Measurements from ENCODE around the gene HPCAL1. TPM values are rescaled to one million over a fixed set of nuclear protein-coding genes. Genes with fewer than 3 reads are reported as not detected.
"Not testable (repeated sequence)": the region's sequence is repeated elsewhere in the genome, so short reads cannot be mapped to it uniquely, and the experiment has no call there.

HPCAL1 gene
- polyA plus RNA-seq, 3 donors = 20.4 to 37.3 (median 28.5) TPM

DNA sequence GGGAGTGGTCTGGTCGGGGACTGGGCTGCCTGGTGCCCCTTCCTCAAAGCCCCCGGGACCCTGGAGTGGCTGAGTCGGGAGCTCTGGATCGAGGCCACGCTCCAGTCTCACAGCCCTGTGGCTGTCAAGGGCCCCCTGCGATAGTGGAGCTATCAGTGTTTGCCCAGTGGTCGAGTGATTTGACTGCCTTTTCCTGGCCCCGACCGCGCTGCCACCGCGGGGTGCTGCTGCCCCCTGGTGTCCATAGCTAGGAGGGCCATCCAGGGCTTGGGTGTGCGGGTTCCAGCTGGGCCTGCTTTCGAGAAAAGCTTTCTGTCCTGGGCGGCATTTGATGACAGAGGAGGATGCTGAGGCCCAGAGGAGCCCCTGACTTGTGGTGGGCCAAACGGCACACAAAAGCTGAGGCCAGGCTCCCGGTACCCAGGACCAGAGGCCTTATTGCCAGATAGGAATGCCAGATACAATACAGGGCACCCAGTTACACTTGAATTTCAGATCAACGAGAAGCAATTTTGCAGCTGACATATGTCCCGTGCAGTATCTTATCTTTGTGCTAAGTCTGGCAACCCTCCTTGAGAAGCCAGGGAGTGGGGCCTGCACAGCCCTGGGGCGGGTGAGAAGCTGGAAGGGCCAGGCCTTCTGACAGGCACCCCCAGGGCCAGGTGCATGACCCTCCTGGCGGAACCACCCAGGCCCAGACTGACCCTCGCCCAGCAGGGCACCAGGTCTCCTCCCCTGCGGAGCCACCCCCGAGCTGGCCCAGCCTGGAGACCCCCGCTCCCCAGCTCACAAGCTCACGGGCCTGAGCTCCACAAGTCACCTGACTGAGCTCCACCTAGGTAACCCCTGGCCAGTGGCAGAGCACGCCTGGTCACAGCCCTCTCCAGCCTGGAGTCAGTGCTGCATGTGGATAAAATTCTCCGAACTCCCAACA lies 132.4 kb downstream of the HPCAL1 start:
- peak in 3 of 11 donors; percentile 56 to 69 (median 62) for DNase-seq (ENCODE audit: extremely low read depth in 1 of 11, low read depth in 9 of 11, low spot score in 4 of 11)

DNA sequence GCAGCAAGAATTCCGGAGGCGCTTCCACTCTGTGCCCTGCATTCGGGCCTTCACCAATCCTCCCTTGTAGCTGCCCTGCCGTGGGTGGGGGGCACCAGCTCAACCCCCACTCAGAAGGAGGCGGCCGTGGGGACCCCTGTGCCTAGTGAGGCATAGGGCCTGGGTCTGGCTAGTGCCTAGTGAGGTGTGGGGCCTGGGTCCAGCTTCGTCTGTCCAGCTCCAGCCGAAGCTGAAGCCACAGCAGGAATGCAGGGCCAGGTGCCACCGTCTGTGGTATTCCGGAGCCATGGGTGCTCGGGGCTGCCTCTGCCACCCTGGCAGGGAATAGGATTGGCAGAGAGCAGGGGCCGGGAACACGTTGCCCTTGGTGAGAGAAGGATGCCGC lies 133.1 kb downstream of the HPCAL1 start:
- DNase-seq (ENCODE audit: extremely low read depth in 1 of 11, low read depth in 9 of 11, low spot score in 4 of 11) = no peak

DNA sequence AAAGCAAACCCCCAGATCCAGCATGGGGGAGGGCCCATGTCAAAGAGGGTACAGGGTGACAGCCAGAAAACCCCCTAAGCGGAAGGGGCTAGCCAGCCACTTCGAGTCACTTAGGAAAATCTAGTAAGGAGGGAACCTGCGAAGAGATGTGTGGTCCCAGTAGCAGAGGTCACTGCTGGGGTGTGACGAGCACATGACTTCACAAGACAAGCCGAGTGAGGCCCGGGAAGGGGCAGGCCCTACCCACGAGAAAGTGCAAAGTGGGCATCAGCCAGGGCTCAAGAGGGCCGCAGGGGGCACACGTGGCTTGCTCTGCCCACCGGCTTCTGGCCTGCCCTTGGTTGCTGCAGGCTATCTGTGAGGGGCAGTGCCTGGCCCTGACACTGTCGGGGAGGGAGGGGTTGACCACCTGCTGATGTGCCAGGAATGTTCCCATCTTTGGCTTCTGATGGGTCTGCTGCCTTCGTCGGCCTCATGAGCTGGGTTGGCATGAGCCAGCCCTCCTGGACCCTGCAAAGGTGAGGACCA lies 133.9 kb downstream of the HPCAL1 start:
- DNase-seq (ENCODE audit: extremely low read depth in 1 of 11, low read depth in 9 of 11, low spot score in 4 of 11) = no peak

DNA sequence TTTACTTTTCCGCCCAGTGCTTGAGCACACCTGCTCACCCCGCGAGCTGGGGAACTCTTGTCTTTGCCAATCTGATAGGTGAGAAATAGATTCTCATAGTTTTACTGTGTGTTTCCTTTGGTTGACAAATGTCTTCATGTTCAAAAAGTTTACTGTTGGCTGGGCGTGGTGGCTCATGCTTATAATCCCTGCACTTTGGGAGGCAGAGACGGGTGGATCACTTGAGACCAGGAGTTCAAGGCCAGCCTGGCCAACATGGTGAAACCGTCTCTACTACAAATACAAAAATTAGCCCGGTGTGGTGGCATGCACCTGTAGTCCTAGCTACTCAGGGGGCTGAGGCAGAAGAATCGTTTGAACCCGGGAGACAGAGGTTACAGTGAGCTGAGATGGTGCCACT lies 135.1 kb downstream of the HPCAL1 start:
- DNase-seq (ENCODE audit: extremely low read depth in 1 of 11, low read depth in 9 of 11, low spot score in 4 of 11) = no peak

DNA sequence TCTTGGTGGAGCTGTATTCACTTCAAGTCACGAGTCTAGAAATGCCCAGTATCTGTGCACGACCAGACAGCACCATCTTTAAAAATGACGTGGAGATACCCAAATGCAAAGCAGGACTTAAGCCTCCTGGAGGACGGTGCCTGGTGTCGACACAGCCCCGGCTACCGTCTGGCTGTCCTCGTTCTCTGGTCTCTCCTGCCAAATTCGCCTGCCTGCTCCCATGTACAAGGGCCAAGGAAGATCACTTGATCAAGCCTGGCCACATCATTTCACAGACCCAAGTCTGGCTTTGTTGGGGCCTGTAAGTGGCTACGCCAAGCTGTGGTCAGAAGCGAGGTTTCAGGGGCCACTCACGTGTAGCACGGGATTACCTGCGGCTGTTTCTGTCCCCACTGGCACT lies 136.0 kb downstream of the HPCAL1 start:
- no peak for DNase-seq (ENCODE audit: extremely low read depth in 1 of 11, low read depth in 9 of 11, low spot score in 4 of 11)

DNA sequence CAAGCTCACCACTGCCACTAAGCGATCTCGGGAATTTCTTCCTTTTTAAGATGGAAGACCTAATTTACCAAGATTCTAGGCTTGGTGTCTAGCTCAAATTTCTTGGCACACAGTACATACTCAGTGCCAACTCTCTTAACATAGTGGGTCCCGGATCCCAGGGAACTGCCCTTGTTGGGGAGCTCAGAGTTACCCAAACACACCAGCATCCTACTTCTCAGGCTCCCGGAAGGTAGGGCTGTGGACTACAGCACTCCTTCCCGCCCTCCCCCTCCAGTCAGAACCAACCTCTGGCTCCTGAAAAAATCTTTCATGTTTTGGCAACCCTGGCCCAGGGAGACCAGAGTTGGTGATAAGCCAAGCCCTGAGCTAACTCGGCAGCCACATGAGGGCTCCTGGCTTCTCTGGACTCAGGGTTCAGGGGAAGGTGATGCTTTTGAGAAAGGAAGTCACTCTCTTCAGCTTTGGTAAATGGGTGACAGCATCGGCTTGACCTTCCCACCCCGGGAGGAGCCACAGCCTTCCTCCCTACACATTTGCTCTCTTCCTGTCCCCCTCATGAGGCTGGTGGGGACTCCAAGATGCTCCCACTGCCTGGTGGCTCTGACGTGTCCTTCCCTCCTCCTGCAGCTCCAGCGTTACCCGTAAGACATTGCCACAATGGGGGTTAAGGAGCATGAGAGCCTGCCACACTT lies 136.6 kb downstream of the HPCAL1 start:
- DNase-seq (ENCODE audit: extremely low read depth in 1 of 11, low read depth in 9 of 11, low spot score in 4 of 11) = no peak

DNA sequence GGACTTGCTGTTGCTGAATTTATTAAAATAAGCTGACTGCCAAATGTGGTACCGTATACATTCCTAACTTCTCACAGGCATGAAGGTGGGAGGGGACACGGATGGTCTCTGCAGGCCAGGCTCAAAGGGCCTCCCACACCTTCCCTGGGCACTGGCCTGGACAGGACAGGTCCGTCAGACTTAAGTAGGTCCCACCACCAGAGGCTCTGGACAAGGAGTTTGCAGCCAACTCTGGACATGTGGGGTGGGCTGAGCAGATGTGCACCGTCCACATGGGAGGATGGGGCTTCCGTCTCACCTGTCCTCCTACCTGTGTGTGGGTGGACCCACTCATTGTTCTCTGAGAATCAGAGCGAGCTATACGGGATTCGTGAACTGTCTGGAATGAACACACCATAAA lies 137.3 kb downstream of the HPCAL1 start:
- DNase-seq (ENCODE audit: extremely low read depth in 1 of 11, low read depth in 9 of 11, low spot score in 4 of 11) = no peak

DNA sequence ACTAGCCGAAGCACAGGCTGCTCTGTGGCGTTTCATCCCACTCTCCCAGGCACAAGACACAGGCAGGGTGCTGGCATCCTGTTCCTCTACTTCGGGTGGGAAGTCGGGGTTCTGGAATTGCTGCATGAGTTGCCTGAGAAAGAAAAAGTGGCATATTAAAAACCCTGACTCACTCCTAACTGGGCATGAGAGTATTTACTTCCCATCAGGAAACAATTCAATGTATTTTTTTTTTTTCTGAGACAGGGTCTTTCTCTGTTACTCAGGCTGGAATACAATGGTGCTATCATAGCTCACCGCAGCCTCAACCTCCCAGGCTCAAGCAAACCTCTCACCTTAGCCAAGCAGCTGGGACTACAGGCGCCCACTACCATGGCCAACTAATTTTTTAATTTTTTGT lies 138.0 kb downstream of the HPCAL1 start:
- DNase-seq (ENCODE audit: extremely low read depth in 1 of 11, low read depth in 9 of 11, low spot score in 4 of 11) = no peak

DNA sequence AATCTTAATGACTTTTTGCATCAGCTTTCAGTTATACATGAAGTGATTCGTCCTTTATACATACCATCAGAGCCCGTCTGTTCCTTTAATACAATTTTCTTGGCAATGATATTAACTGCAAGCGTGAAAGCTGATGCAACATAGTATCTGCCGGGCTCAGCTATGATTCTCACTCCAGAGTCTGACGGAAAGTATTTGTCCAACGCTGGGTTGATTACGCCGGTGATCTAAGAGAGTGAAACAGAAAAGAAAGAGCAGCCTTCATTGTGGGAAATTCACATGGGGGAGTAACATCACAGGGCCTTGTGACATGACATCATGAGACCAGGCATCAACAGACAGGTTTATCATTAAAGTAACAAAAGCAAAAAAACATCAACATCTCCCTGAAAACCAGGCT lies 139.2 kb downstream of the HPCAL1 start:
- DNase-seq (ENCODE audit: extremely low read depth in 1 of 11, low read depth in 9 of 11, low spot score in 4 of 11) = no peak

DNA sequence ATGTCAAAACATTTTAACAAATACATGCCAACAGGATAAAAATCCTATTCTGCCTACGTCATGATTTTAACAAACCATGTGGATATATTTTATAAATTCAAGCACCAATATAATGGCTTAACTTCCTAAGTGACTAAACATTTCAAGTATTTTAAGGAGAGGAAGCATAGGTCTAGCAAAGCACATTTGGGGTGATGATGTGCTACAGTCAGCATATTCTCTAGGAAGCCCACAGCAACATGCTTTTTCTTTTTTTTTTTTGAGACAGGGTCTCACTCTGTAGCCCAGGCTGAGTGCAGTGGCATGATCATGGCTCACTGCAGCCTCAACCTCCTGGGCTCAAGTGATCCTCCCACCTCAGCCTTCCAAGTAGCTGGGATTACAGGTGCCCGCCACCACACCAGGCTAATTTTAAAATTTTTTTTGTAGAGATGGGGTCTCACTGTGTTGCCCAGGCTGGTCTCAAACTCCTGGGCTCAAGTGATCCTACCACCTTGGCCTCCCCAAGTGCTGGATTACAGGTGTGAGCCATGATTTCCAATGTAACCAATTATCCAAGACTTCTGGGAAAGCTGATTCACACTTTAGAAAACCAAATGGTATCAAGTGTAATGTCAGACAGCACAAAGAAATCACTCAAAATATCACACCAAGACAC lies 139.9 kb downstream of the HPCAL1 start:
- DNase-seq (ENCODE audit: extremely low read depth in 1 of 11, low read depth in 9 of 11, low spot score in 4 of 11) = not testable (repeated sequence)

DNA sequence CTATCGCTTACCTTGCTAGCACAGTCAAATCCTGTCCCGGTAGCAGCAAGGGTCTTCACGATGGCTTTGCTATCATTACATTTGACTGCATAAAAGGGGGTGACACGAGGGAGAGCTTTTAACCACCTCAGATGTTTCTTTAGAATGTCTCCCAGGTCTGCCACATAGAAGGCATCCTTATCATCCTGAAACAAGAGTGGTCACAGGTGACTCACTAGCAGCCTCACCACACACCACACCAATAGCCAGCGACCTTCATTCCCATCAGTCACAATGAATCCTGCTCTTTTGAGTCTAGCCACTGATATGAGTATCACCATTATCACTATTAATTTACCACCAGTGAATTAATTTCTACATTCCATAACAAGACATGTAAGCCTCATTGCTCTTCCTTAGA lies 141.8 kb downstream of the HPCAL1 start:
- DNase-seq (ENCODE audit: extremely low read depth in 1 of 11, low read depth in 9 of 11, low spot score in 4 of 11) = no peak

DNA sequence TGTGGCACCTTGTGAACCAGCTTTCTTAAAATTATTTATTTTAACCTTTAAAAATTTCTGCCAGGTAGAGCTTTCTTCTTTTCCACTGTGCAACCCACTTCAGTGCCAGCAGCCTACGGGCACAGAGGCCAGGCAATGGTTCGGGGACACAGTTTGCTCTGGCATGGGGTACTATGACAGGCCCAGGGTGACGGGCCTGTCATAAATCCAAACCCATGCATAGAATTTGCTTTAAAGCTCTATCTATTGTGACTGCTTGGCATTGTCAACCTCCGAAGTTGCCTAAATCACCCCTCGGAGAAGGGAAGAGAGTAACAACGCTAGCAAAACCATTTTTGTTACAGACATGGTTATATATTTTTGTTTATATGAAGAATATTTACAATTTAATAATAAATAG lies 143.9 kb downstream of the HPCAL1 start:
- DNase-seq (ENCODE audit: extremely low read depth in 1 of 11, low read depth in 9 of 11, low spot score in 4 of 11) = no peak

DNA sequence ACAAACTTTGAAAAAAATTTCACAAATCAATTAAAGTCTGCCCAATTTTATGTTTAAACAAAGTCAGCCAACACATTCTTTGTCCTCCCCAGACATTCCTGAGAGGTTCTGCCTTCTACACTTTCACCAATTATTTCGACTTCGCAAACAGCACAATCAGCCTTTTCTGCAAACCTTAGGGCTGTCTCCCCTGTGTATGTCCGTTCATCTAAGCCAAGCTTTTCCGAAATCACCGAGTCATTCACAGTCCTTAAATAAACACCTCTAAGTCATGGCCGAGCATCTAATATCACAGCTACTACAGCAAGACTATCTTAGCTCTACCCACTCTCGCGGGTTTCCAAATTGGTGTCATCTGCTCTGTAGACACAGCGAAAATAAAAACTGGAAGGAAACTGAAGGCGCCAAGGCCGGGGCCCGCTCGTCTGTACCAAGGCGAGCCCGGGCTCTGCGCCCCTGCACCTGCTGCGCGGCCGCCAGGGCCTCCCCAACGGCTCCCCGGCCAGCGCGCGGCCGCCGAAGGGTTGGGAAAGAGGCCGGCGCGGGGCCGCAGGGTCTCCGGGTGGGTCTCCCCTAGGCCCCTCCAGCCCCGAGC lies 144.7 kb downstream of the HPCAL1 start:
- peak in 1 of 11 donors; percentile 39 for DNase-seq (ENCODE audit: extremely low read depth in 1 of 11, low read depth in 9 of 11, low spot score in 4 of 11)

DNA sequence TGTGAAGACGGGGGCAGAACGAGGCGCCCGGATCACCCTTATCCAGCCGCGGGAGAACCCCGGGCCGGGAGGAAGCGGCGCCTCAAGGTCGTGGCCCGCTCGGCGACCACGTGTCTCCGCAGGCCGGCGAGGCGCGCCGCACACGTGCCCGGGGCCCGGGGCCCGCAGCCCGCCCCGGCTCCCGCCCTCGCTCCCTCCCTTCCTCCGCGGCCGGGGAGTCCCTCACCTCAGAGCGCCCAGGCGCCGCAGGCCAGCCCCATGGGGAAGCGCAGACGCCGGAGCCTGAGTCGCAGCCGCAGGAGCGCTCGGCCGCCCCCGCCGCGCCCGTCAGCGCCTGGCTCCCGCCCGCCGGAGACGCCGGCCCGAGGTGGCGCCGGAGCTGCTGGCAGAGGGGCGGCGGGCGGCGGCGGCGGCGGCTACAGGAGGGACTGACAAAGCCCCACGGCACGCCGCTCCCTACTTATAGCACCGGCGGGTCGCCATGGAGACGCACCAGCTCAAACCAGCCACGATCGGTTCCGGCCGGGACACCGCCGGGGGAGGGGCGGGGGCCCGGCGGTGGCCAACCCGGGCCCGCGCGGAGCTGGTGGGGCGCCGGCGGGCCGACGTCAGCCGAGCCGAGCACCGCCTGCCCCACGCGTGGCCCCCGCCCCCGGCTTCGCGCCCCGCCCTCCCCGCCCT lies 145.3 kb downstream of the HPCAL1 start, which contains the start of gene ODC1:
ODC1 (minus strand) TSS at position 433 of the 681 bp plus-strand sequence. CDS start 3,295 bp downstream, outside the sequence.
- DNase-seq (ENCODE audit: extremely low read depth in 1 of 11, low read depth in 9 of 11, low spot score in 4 of 11) = peak; percentile 68 to 91 (median 86)

DNA sequence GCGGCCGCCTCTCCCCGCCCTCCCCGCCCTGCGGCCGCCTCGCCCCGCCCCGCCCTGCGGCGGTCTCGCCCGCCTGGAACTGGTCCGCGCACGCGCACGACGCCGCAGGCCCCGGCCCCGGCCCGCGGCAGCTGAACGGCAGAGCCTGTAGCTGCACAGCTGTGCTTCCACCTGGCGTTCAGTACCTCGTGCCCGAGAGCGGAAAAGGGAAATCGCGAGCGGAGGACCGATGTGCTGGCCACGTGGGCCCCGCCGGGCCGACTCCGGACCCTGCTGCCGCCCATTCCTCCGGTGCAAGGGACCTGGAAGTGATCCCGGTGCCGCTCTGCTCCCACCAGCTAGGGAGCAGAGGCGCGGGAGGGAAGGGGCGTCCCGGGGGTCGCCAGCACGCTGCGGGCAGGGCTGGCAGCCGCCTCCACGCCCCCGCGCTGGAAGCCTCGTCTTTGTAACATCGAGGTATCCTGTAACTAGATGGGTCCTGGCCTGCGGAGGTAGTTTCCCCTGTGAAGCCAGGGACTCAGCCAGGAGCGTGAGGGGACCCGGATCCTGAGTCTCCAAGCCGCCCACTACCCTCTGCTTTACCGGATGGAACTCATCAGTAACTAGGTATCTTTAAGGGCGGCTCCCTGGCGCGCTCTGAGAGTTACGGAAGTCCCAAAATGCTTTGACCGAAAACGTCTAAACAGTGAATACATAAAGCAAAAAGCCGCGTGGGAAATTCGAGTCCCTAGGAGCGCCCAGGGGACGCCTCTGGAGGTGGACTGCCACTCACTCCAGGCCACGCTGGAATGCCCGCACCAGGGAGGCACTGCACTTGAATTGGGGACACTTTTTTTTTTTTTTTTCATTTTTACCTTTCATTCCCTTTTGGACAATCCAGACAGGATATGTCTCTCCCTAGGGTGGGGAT lies 146.1 kb downstream of the HPCAL1 start:
- DNase-seq (ENCODE audit: extremely low read depth in 1 of 11, low read depth in 9 of 11, low spot score in 4 of 11) = peak in 10 of 11 donors; percentile 67 to 87 (median 86)

DNA sequence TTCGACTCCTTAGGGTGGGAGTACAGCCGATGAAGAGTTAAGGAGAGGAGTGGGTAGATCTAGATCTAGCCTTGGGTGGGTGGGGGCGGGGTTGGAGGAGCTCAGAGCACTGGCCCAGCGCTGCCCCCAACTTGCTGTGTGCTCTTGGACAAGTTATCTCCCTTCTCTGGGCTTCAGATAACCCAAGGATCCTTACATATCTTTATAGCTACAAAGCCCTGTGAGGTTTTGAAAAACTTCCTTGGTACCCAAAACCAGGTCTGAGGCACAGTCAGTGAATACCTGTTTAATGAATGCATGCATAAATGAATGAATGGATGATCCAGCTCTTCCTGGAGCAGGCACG lies 146.8 kb downstream of the HPCAL1 start:
- no peak for DNase-seq (ENCODE audit: extremely low read depth in 1 of 11, low read depth in 9 of 11, low spot score in 4 of 11)

DNA sequence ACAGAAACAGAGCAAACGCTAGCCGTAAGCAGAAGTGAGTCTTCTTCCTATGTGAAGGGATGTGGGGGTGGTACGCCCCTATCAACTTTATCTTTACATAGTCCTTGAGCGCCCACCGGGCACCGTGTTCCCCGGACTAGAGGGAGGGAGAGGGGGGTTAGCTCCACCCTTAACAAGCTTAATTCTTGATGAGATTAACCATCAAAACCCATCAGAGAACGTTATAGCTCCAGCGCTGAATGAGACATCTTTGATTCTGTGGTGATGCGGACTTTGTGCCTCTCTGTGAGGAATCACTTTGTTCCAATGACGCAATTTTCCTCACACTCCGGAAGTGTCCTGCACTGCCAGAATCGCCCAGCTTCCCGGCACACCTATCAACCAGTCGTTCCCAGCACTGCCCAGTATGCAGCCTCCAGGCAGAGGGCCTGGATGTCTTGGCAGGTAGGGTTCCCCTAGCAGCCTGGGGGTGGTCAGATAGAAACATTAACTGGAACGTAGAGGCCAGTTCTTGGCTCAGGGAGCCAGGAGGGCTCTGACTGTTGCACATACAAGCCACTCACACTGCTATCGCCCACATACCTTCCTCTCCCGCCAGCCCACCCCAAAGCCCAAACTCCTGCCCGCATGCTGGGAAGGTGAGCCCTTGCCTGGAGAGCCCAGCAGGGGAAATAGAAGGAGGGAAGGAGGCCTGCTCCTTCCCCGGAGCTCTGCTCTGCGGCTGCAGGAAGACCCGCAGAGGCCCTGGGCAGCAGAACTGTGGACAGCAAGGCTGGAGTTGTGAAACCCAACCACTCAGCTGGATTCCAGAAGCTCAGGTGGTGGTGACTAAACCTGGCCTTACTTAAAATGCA lies 147.4 kb downstream of the HPCAL1 start:
- no peak for DNase-seq (ENCODE audit: extremely low read depth in 1 of 11, low read depth in 9 of 11, low spot score in 4 of 11)
